ENCODE results near the gene TMEM170B. TPM values are rescaled to one million over a fixed set of nuclear protein-coding genes. Genes with fewer than 3 reads are reported as not detected.

TMEM170B gene
- total and polyA plus RNA-seq, 9 donors = 2.1 to 5.9 (median 5.3) TPM

DNA sequence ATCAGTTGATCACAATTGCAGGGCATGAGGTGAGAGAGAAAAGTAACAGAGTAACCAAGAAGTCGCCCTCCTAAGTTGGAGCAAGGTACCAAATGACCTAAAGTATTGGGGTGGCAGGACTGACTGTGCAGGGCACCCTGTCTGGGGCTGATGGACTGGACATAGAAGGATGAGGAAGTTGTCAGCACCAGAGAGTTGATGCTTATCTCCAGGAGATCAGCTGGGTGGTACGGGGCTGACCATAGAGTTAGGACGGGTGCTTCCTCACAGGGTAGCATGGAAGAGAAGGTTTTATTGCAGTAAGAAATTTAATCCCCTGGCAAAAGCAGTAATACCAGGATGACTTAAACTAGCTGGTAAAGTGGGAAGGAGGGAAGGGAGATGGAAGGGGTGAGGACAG is 66.7 kb downstream of the TMEM170B start:
- intact Hi-C loops (cut with DNase I) = no loop called here
- Histone ChIP-seq H3K27me3 (no peaks in the 10 kb centered on the region), H3K36me3 (no peaks in the 10 kb centered on the region), H3K27ac (no peak overlapping the region), H3K4me1 (ENCODE audit: insufficient read depth) (peaks cover 19% of the 10 kb centered on the region), H3K4me3 (no peak overlapping the region), H3K9me3 (no peaks in the 10 kb centered on the region)
- TF ChIP-seq POLR2A (IDR thresholded peaks at IDR 0.05) (no peak), EP300 (IDR thresholded peaks at IDR 0.05) (no peak)
- TF ChIP-seq, protein P1, sequence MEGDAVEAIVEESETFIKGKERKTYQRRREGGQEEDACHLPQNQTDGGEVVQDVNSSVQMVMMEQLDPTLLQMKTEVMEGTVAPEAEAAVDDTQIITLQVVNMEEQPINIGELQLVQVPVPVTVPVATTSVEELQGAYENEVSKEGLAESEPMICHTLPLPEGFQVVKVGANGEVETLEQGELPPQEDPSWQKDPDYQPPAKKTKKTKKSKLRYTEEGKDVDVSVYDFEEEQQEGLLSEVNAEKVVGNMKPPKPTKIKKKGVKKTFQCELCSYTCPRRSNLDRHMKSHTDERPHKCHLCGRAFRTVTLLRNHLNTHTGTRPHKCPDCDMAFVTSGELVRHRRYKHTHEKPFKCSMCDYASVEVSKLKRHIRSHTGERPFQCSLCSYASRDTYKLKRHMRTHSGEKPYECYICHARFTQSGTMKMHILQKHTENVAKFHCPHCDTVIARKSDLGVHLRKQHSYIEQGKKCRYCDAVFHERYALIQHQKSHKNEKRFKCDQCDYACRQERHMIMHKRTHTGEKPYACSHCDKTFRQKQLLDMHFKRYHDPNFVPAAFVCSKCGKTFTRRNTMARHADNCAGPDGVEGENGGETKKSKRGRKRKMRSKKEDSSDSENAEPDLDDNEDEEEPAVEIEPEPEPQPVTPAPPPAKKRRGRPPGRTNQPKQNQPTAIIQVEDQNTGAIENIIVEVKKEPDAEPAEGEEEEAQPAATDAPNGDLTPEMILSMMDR (IDR thresholded peaks at IDR 0.05) = no peak
- DNase-seq = no peak
- 79 to 99% (median 91%) methylated on average over 3 of the region's 3 CpGs for WGBS, 3 donors

- Histone ChIP-seq H3K4me1 (ENCODE audit: insufficient read depth) (peaks cover 24% of the 10 kb centered on the region), H3K27me3 (no peaks in the 10 kb centered on the region), H3K27ac (no peak overlapping the region), H3K9me3 (no peaks in the 10 kb centered on the region), H3K4me3 (no peak overlapping the region), H3K36me3 (no peaks in the 10 kb centered on the region)
- WGBS, 3 donors = 53 to 72% (median 55%) methylated on average over 5 of the region's 5 CpGs
- TF ChIP-seq POLR2A (IDR thresholded peaks at IDR 0.05) (no peak), EP300 (IDR thresholded peaks at IDR 0.05) (no peak)
- TF ChIP-seq, protein P1 (IDR thresholded peaks at IDR 0.05) = no peak
- intact Hi-C loops (cut with DNase I) = no loop called here
- peak in 1 of 5 donors; percentile 32 for DNase-seq
Measured at GRCh38 chr6:11604836-11605506, 67.4 kb downstream of the TMEM170B start.

GRCh38 chr6:11605507-11605905 is 68.0 kb downstream of the TMEM170B start:
- Histone ChIP-seq H3K4me3 (no peak overlapping the region), H3K4me1 (ENCODE audit: insufficient read depth) (peaks cover 23% of the 10 kb centered on the region), H3K27me3 (no peaks in the 10 kb centered on the region), H3K27ac (no peak overlapping the region), H3K9me3 (no peaks in the 10 kb centered on the region), H3K36me3 (no peaks in the 10 kb centered on the region)
- WGBS, 3 donors = 50 to 70% (median 61%) methylated on average over 4 of the region's 4 CpGs
- DNase-seq = no peak
- intact Hi-C loops (cut with DNase I) = no loop called here
- TF ChIP-seq EP300 (IDR thresholded peaks at IDR 0.05) (no peak), POLR2A (IDR thresholded peaks at IDR 0.05) (no peak)
- TF ChIP-seq, protein P1 (IDR thresholded peaks at IDR 0.05) = no peak

GRCh38 chr6:11606332-11606731 is 68.8 kb downstream of the TMEM170B start:
- Histone ChIP-seq H3K4me1 (ENCODE audit: insufficient read depth) (peaks cover 25% of the 10 kb centered on the region), H3K9me3 (no peaks in the 10 kb centered on the region), H3K27me3 (no peaks in the 10 kb centered on the region), H3K36me3 (no peaks in the 10 kb centered on the region), H3K4me3 (no peak overlapping the region), H3K27ac (no peak overlapping the region)
- intact Hi-C loops (cut with DNase I) = no loop called here
- peak in 1 of 5 donors; percentile 45 for DNase-seq
- 40 to 48% (median 42%) methylated on average over 6 of the region's 6 CpGs for WGBS, 3 donors
- TF ChIP-seq POLR2A (IDR thresholded peaks at IDR 0.05) (no peak), EP300 (IDR thresholded peaks at IDR 0.05) (no peak)
- TF ChIP-seq, protein P1 (IDR thresholded peaks at IDR 0.05) = no peak
